HG03025 (cell line): ENCODE results near the gene CCDC80.

Experiments used
- ATAC-seq: cut with Tn5 transposase; IDR thresholded peaks from one replicate; pipeline ENCODE4 v1.9.1; 2021; ENCODE audit warnings: mild to moderate bottlenecking, moderate library complexity; ENCODE audit not compliant: unreplicated experiment, low FRiP score

The CCDC80 gene

GRCh38 chr3:112550859-112551258 lies 90.1 kb downstream of the CCDC80 start:
- no peak for ATAC-seq
